Ishikawa (cell line): ENCODE measurements around the gene CDKN2A.

ENCODE experiments used
- MAX ChIP-seq: IDR thresholded peaks from 2 replicates; pipeline ENCODE4 v1.6.1; 2012
- TAF1 ChIP-seq: IDR thresholded peaks from 2 replicates; pipeline ENCODE4 v1.6.1; 2012; ENCODE audit warnings: low read depth, mild to moderate bottlenecking

- TF ChIP-seq TAF1 (no peak), MAX (no peak)
Observed at GRCh38 chr9:22029231-22029630, 35.0 kb upstream of the CDKN2A start.
